Measurements from ENCODE around the gene DERA. TPM values are rescaled to one million over a fixed set of nuclear protein-coding genes. Genes with fewer than 3 reads are reported as not detected.

Gene DERA
- total and polyA plus RNA-seq, 2 of the 13 experiments (the other 11 are each of a cell fraction or from before 2014, with no cell fraction given), result 24.0 to 51.3 TPM

DNA sequence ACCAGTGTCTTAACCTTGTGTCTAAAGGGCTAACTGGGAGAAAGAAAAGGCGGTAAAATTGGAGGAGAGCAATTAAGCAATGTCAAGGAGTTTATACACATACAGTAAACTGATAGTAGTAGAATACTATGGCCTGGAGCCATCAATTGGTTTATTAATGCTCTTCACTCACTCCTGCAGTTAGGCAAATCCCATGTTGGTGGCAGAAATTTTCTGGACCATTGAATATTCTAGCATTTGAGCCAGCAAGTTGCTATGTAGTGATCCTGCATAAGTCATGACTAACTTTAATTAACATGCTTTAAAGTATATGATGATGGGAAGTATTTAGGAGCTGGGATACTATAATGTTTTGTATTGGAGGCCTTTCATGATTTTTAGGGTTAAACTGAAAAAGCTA is 14.3 kb upstream of the DERA start:
- no peak overlapping the region for H3K9ac ChIP-seq (ENCODE audit: insufficient read depth, low read depth, low read length)
- H3K79me2 ChIP-seq (ENCODE audit: insufficient read depth, low read length), result no peaks in the 10 kb centered on the region
- peaks cover 10 to 65% of the 10 kb centered on the region in 2 experiments; a peak in 4 of 5 replicates for H3K36me3 ChIP-seq (replicated peaks in 1 of 2; ENCODE audit: control insufficient read depth in 1 of 2, insufficient read depth in 2 of 2, low read length in 2 of 2)
- H3K4me1 ChIP-seq (ENCODE audit: insufficient read depth, low read length), result no peaks in the 10 kb centered on the region
- 100% methylated on average over 1 of the region's 1 CpG for WGBS (ENCODE audit: low lambda C conversion rate)
- H4K20me1 ChIP-seq (ENCODE audit: insufficient read depth, low read length), result no peaks in the 10 kb centered on the region
- DNase-seq (ENCODE audit: low spot score) (no peak), FAIRE-seq (no peak), ATAC-seq (no peak)
- no TSS peak for BruUV-seq (replicated peaks)
- intact Hi-C loops (cut with micrococcal nuclease; ENCODE audit: unreplicated experiment) (no loop called here), in situ Hi-C loops (cut with HindIII; ENCODE audit: extremely low pct_ligation_motif_present, low pct_unique_long_range_greater_than_20kb) (no loop called here)
- H3K4me3 ChIP-seq (replicated peaks in 1 of 3; ENCODE audit: insufficient read depth in 1 of 3, low read depth in 2 of 3, low read length in 3 of 3), result no peak overlapping the region
- POLR2A ChIA-PET, result no interaction called here
- no peak overlapping the region for H2AFZ ChIP-seq (ENCODE audit: low read length)
- H3K27me3 ChIP-seq (ENCODE audit: control insufficient read depth in 1 of 2, insufficient read depth in 2 of 2, low read length in 2 of 2), result no peaks in the 10 kb centered on the region
- H3K9me3 ChIP-seq (ENCODE audit: low read length), result no peaks in the 10 kb centered on the region
- CTCF ChIA-PET (ENCODE audit: low intra/inter-chr PET ratio, low total read pairs), result no interaction called here
- TF ChIP-seq SATB2 (CRISPR knock-in tag; IDR thresholded peaks at IDR 0.05) (no peak), ZNF768 (CRISPR knock-in tag; IDR thresholded peaks at IDR 0.05) (no peak), MEF2D (CRISPR knock-in tag; IDR thresholded peaks at IDR 0.05) (no peak), RFXAP (CRISPR knock-in tag; IDR thresholded peaks at IDR 0.05; ENCODE audit: borderline replicate concordance) (no peak), ZNF550 (CRISPR knock-in tag; IDR thresholded peaks at IDR 0.05; ENCODE audit: borderline replicate concordance) (no peak), TMF1 (CRISPR knock-in tag; IDR thresholded peaks at IDR 0.05; ENCODE audit: low read depth) (no peak), MAFG (CRISPR knock-in tag; IDR thresholded peaks at IDR 0.05) (no peak), ZNF337 (CRISPR knock-in tag; IDR thresholded peaks at IDR 0.05; ENCODE audit: borderline replicate concordance, low read depth) (no peak), RFX5 (IDR thresholded peaks at IDR 0.05; ENCODE audit: low read depth, low read length) (no peak), ZNF10 (CRISPR knock-in tag; IDR thresholded peaks at IDR 0.05; ENCODE audit: borderline replicate concordance, low read depth) (no peak)
- TF ChIP-seq, protein P1, sequence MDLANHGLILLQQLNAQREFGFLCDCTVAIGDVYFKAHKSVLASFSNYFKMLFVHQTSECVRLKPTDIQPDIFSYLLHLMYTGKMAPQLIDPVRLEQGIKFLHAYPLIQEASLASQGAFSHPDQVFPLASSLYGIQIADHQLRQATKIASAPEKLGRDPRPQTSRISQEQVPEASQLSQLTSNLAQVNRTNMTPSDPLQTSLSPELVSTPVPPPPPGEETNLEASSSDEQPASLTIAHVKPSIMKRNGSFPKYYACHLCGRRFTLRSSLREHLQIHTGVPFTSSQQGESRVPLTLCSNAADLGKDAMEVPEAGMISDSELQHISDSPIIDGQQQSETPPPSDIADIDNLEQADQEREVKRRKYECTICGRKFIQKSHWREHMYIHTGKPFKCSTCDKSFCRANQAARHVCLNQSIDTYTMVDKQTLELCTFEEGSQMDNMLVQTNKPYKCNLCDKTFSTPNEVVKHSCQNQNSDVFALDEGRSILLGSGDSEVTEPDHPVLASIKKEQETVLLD (CRISPR knock-in tag; IDR thresholded peaks at IDR 0.05; ENCODE audit: low read depth), result no peak
- no peak overlapping the region for H3K4me2 ChIP-seq (ENCODE audit: low read depth, low read length)
- H3K27ac ChIP-seq (ENCODE audit: extremely low read length, insufficient read depth, low read length), result no peak overlapping the region

Data from HepG2 (cell line).